Esophagus muscularis mucosa (tissue), 4 donors: ENCODE measurements around the gene EXOC8. TPM values are rescaled to one million over a fixed set of nuclear protein-coding genes. Genes with fewer than 3 reads are reported as not detected.
A peak's percentile ranks its signal among the peaks of the same experiment; 100 is the strongest.

Experiments
- DNase-seq: peaks from one replicate; pipeline ENCODE4 v3.0.0-alpha.2; 2017; ENCODE audit errors: extremely low spot score
- H3K27ac ChIP-seq, 4 donors: fragments of 200-600 bp; sonication (generic); replicated peaks in 1 of 4; 1 replicate in 3 of 4; 2 replicates in 1 of 4; pipeline ENCODE4 v1.5.1; 2016 to 2019; ENCODE audit warnings: mild to moderate bottlenecking in 1 of 4
- H3K27me3 ChIP-seq, 4 donors: fragments of 200-600 bp; sonication (generic); one replicate each; pipeline versions ENCODE4 v1.5.1 to v1.6.0; 2016 to 2019
- H3K36me3 ChIP-seq, 4 donors: fragments of 200-600 bp; sonication (generic); one replicate each; pipeline ENCODE4 v1.5.1; 2016 to 2019
- H3K4me1 ChIP-seq, 4 donors: fragments of 200-600 bp; sonication (generic); one replicate each; pipeline ENCODE4 v1.5.1; 2016 to 2019
- H3K4me3 ChIP-seq, 4 donors: fragments of 200-600 bp; sonication (generic); 1 replicate in 2 of 4; 2 replicates in 2 of 4; pipeline ENCODE4 v1.5.1; 2016 to 2019; ENCODE audit warnings: mild to moderate bottlenecking in 4 of 4, moderate library complexity in 1 of 4
- H3K9me3 ChIP-seq, 4 donors: fragments of 200-600 bp; sonication (generic); 1 replicate in 3 of 4; 2 replicates in 1 of 4; pipeline ENCODE4 v1.5.1; 2016 to 2019
- CTCF ChIP-seq, 3 experiments: fragments of 200-600 bp in 2 of 3; fragments of 450-650 bp in 1 of 3; sonication (generic) in 2 of 3; IDR thresholded peaks; one replicate each; pipeline ENCODE4 v1.5.1; 2017 to 2019; ENCODE audit warnings: antibody characterized with exemption in 3 of 3, mild to moderate bottlenecking in 2 of 3, moderate library complexity in 1 of 3
- EP300 ChIP-seq: sonication (generic); formaldehyde crosslinking; IDR thresholded peaks from one replicate; pipeline ENCODE4 v1.6.1; 2017; ENCODE audit warnings: antibody characterized with exemption
- POLR2A ChIP-seq: fragments of 450-650 bp; IDR thresholded peaks from one replicate; pipeline ENCODE4 v1.6.1; 2017; ENCODE audit warnings: antibody characterized with exemption, moderate library complexity, mild to moderate bottlenecking, low read depth
- POLR2AphosphoS5 ChIP-seq, 2 donors: sonication (generic); formaldehyde crosslinking; IDR thresholded peaks; one replicate each; pipeline ENCODE4 v1.6.1; 2017; ENCODE audit warnings: antibody characterized with exemption in 2 of 2
- WGBS: methylation state at CpG from one replicate; pipeline ENCODE4 v1.1.5; 2018; 5-methylcytosine and 5-hydroxymethylcytosine counted together
- intact Hi-C: fragments of 100-400 bp; cut with DNase I; formaldehyde crosslinking; loops from one replicate; pipeline ENCODE4 v1.15.1; 2023
- total RNA-seq, 4 donors: library from RNA; depleted of rRNA; stranded (reverse); fragments of >200 nt; gene quantifications; one replicate each; pipeline versions ENCODE4 v1.1.0 to v1.2.1, GENCODE V29; 2016

Gene EXOC8
- total RNA-seq, 4 donors from 2014 or later, result 13.0 to 15.4 (median 14.3) TPM

GRCh38 chr1:231363624-231364023 is 26.0 kb upstream of the EXOC8 start:
- H3K27ac ChIP-seq, result no peak overlapping the region
- 84% methylated on average over 1 of the region's 1 CpG for WGBS
- no peaks in the 10 kb centered on the region for H3K9me3 ChIP-seq
- peaks cover 0 to 3% (median 0%) of the 10 kb centered on the region in 4 donors for H3K4me1 ChIP-seq
- no peaks in the 10 kb centered on the region for H3K27me3 ChIP-seq
- no peak for TF ChIP-seq POLR2AphosphoS5 (IDR thresholded peaks at IDR 0.05)
- TF ChIP-seq POLR2A, result no peak
- TF ChIP-seq EP300, result no peak
- no peak for TF ChIP-seq CTCF (IDR thresholded peaks at IDR 0.05)
- intact Hi-C loops, result no loop called here
- DNase-seq, result no peak
- H3K4me3 ChIP-seq, result no peak overlapping the region
- peaks cover under 1 to 35% (median 17%) of the 10 kb centered on the region in 4 donors for H3K36me3 ChIP-seq

- no peak overlapping the region for H3K4me3 ChIP-seq
- H3K27ac ChIP-seq, result no peak overlapping the region
- peaks cover 5 to 14% (median 8%) of the 10 kb centered on the region in 4 donors for H3K4me1 ChIP-seq
- WGBS, result 91% methylated on average over 1 of the region's 1 CpG
- intact Hi-C loops, result no loop called here
- TF ChIP-seq CTCF (IDR thresholded peaks at IDR 0.05), result no peak
- TF ChIP-seq POLR2A, result no peak
- no peak for TF ChIP-seq POLR2AphosphoS5 (IDR thresholded peaks at IDR 0.05)
- no peak for TF ChIP-seq EP300
- no peaks in the 10 kb centered on the region for H3K27me3 ChIP-seq
- H3K36me3 ChIP-seq, result peaks cover 0 to 26% (median 11%) of the 10 kb centered on the region in 4 donors
- no peaks in the 10 kb centered on the region for H3K9me3 ChIP-seq
- no peak for DNase-seq
Measured at GRCh38 chr1:231362325-231362724, 24.7 kb upstream of the EXOC8 start.

GRCh38 chr1:231359113-231359512 is 21.5 kb upstream of the EXOC8 start:
- H3K9me3 ChIP-seq, result no peaks in the 10 kb centered on the region
- H3K4me1 ChIP-seq, result peaks cover 5 to 14% (median 9%) of the 10 kb centered on the region in 4 donors
- WGBS, result 58% methylated on average over 6 of the region's 6 CpGs
- no peak for TF ChIP-seq POLR2A
- TF ChIP-seq POLR2AphosphoS5 (IDR thresholded peaks at IDR 0.05), result peak; percentile 46 to 51
- H3K4me3 ChIP-seq, result no peak overlapping the region
- H3K27ac ChIP-seq, result no peak overlapping the region
- intact Hi-C loops, result loop anchor here (5.0 kb wide), 2 partner anchors 63 to 168 kb away; partner anchors contain the start of genes EGLN1 and TSNAX
- no peak for DNase-seq
- H3K36me3 ChIP-seq, result peaks cover 0 to 5% (median 0%) of the 10 kb centered on the region in 4 donors
- H3K27me3 ChIP-seq, result no peaks in the 10 kb centered on the region

- Histone ChIP-seq H3K27ac (peak overlapping the region in 2 of 4 donors; percentile 15 to 29), H3K27me3 (no peaks in the 10 kb centered on the region), H3K9me3 (no peaks in the 10 kb centered on the region), H3K4me3 (no peak overlapping the region), H3K36me3 (peaks cover 2 to 9% (median 5%) of the 10 kb centered on the region in 4 donors), H3K4me1 (peaks cover 5 to 12% (median 8%) of the 10 kb centered on the region in 4 donors)
- WGBS, result 9% methylated on average over 4 of the region's 4 CpGs
- DNase-seq, result no peak
- no peak for TF ChIP-seq POLR2A
- TF ChIP-seq CTCF (IDR thresholded peaks at IDR 0.05), result peak; percentile 75 to 80 (median 77)
- TF ChIP-seq POLR2AphosphoS5 (IDR thresholded peaks at IDR 0.05), result peak; percentile 56 to 64
- intact Hi-C loops, result loop anchor here (1.0 to 5.0 kb wide), 3 partner anchors 64 to 232 kb away; partner anchors contain the start of genes EGLN1 and TSNAX
Measured at GRCh38 chr1:231357831-231358354, 20.2 kb upstream of the EXOC8 start.

- H3K36me3 ChIP-seq, result peaks cover 7 to 15% (median 11%) of the 10 kb centered on the region in 4 donors
- DNase-seq, result no peak
- no peak overlapping the region for H3K27ac ChIP-seq
- WGBS, result 87% methylated on average over 10 of the region's 10 CpGs
- intact Hi-C loops, result loop anchor here (5.0 kb wide), 2 partner anchors 65 to 170 kb away; partner anchors contain the start of genes EGLN1 and TSNAX
- no peaks in the 10 kb centered on the region for H3K27me3 ChIP-seq
- no peaks in the 10 kb centered on the region for H3K9me3 ChIP-seq
- no peak for TF ChIP-seq POLR2A
- no peak for TF ChIP-seq CTCF (IDR thresholded peaks at IDR 0.05)
- no peak for TF ChIP-seq POLR2AphosphoS5 (IDR thresholded peaks at IDR 0.05)
- no peak for TF ChIP-seq EP300
- no peak overlapping the region for H3K4me3 ChIP-seq
- H3K4me1 ChIP-seq, result peaks cover 5 to 12% (median 8%) of the 10 kb centered on the region in 4 donors
Measured at GRCh38 chr1:231357187-231357772, 19.6 kb upstream of the EXOC8 start.
